C1 segment of cervical spinal cord (tissue), 14 donors: Measurements from ENCODE around the gene OLAH.
"Not testable (repeated sequence)": the region's sequence is repeated elsewhere in the genome, so short reads cannot be mapped to it uniquely, and the experiment has no call there.

Experiments used
- DNase-seq, 14 donors: peaks; one replicate each; lab custom pipeline; 2025; lab: John Stamatoyannopoulos, UW

The OLAH gene

DNA sequence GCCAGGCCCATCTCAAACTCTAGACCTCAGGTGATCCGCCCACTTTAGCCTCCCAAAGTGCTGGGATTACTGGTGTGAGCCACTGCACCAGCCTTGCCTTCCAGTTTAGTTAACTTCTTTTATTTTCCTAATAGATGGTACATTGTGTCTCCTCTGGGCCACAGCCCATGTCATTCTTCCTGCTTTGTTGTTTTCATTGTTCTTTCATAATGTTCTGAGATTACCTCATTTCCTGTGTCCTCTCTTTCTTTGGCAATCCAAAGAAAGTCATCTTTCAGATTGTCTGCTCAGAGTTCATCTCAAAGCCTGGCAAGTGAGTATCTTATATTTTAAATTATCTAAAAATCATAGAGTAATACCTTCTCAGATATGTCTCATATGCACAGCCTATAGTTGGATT, at the start of gene OLAH:
TSS of gene OLAH (plus strand) at position 270 of the 400 bp plus-strand sequence. CDS start 3,346 bp downstream, outside the sequence.
- no peak for DNase-seq

DNA sequence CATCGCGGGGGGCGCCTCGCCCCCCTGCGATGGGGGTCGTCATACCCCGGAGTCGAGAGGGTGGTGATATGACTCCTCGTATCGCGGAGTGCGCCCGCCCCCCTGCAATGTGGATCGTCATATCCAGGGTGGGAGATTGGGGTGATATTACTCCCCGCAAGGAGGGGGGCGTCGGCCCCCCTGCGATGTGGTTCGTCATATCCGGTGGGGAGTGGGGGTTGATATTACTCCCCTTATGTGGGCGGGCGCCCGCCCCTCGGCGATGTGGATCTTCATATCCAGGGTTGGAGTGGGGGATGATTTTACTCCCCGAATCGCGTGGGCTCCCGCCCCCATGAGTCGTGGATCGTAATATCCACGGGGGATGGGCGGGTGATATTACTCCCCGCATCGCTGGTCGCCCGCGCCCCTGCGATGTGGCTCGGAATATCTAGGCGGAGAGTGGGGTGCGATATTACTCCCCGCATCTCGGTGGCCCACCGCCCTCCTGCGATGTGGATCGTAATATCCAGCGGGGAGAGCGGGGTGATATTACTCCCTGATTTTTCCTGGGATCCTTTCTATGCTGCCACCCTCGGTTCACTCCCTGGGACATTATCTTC, 47.7 kb upstream of the OLAH start:
- no peak for DNase-seq

DNA sequence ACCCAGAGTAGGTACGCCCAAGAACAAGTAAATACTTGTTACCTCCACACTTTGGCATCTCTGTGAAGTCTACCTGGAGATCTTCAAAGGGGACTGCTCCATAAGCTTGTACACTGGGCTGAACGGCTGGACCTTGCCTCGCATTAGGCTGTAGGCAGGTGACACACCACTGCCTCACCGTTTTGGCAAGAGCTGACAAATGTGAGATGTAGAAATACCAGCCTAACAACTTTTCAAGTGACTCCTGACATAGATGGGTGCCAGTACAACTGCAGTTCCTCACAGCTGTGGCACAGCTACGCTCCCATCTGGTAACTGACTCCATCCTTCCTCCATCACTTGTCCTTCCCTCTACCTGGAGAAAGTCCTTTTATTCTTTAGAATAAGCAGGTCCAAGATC, 30.2 kb upstream of the OLAH start:
- DNase-seq: not testable (repeated sequence)

DNA sequence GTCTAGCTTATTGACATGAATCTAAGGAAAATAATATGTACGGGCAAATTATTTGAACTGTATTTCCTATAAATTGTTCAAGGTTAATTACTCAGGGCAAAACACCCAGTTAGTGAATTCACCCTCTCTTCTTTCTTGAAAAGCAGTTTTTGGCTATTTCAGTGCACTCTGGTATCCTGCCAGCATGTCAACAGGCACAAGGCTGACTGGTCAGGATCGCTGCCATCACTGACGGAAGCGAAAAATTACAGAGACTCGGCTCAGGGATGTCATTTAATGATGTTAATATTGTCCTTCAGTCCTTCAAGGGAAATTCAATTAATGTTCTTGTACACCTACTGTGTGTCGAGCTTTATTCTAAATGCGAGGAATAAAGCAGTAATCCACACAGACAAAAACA, 28.3 kb upstream of the OLAH start:
- peak in 1 of 14 donors; percentile 2 for DNase-seq

DNA sequence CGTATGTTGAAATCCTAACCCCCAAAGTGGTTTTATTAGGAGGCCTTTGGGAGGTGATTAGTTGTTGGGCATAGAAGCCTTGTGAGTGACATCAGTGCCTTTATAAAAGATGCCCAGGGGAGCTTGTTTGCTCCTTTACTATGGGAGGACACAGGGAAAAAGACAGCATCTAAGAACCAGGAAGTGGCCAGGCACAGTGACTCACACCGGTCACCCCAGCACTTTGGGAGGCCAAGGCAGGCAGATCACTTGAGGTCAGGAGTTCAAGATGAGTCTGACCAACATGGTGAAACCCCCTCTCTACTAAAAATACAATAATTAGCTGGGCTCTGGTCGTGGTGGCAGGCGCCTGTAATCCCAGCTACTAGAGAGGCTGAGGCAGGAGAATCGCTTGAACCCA, 22.8 kb upstream of the OLAH start:
- not testable (repeated sequence) for DNase-seq

DNA sequence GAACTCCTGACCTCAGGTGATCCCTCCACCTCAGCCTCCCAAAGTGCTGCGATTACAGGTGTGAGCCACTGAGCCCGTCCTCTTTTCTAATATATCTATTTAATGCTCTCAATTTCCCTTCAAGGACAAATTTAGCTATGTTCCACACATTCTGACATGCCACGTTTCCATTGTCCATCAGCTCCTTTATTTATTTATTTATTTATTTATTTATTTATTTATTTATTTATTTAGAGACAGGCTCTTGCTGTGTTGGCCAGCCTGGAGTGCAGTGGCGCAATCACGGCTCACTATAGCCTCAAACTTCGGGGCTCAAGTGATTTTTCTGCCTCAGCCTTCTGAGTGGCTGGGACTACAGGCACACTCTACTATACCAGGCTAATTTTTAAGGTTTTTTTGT, 20.7 kb upstream of the OLAH start:
- not testable (repeated sequence) for DNase-seq

DNA sequence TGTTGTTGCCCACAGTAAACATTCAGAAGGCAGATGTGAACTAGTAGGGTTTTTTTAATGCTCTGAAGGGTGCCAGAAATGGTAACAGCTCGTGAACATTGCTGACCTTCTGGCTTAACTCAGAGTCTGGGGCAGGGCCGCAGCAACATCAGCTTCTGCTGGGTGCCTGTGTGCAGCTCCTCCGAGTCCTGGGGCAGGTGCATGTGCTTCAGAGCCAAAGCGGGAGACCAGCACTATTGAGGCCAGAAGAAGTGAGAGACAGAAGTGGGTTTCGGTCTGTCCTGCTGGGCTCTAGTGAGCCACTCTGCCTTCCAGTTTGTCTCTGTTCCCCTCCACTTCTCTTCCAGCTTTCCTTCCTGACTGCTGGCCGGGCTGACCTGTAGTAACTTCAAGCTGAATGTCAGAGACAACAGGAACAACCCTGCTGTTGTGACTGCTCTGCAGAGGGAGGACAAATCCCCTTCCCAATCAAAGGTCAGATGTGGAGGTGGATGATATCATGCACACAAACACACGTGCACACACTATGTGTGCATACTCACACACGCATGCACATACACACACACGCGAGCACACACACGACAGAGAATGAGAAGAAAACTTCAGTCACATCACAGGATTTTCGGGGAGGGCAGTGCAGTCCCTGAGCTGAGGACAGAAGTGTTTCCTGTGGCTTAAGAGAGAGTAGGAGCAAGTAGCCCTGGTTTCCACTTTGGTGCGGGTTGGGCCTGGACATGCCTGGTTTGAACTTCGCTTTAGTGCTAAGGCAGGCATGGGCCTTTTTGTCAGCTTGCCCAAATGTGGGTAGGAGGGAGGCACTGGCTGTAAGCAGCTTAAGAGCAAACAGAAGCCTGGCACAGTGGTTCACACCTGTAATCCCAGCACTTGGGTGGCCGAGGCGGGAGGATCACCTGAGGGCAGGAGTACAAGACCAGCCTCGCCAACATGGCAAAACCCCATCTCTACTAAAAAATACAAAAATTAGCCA, 19.4 kb upstream of the OLAH start:
- not testable (repeated sequence) for DNase-seq

DNA sequence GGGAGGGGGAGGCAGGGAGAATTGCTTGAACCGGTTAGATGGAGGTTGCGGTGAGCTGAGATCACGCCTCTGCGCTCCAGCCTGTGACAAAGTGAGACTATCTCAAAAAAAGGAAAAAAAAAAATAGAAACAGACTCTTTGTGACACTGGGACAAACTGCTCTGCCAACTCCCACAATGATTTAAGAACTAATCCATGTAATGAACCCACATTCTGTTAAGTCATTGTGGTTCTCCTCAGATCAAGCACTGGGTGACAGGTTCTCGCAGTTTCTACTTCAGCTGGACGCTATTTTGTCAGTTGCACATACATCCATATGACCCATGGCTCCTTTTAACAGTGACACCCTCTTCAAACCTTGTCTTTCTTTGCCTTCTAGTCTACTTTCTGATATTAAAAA, 18.7 kb upstream of the OLAH start:
- not testable (repeated sequence) for DNase-seq

DNA sequence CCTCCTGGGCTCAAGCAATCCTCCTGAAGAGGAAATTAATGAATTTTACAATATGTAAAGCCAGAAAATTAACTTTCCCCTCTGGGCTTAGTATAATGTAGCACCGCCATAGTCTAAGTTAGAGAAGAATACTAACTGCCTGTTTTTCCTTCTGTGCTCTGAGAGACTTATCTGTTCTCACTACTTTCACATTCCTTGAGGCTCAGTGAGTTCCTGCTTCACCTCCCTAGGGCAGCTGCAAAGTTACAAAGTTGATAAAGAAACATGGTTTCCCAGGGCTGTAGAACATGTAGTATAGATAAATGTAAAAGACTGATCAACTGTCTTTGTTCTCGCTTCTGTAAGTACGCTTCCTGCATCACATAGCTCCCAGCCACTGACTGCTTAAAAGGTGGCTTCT, 16.0 kb upstream of the OLAH start:
- DNase-seq: no peak

DNA sequence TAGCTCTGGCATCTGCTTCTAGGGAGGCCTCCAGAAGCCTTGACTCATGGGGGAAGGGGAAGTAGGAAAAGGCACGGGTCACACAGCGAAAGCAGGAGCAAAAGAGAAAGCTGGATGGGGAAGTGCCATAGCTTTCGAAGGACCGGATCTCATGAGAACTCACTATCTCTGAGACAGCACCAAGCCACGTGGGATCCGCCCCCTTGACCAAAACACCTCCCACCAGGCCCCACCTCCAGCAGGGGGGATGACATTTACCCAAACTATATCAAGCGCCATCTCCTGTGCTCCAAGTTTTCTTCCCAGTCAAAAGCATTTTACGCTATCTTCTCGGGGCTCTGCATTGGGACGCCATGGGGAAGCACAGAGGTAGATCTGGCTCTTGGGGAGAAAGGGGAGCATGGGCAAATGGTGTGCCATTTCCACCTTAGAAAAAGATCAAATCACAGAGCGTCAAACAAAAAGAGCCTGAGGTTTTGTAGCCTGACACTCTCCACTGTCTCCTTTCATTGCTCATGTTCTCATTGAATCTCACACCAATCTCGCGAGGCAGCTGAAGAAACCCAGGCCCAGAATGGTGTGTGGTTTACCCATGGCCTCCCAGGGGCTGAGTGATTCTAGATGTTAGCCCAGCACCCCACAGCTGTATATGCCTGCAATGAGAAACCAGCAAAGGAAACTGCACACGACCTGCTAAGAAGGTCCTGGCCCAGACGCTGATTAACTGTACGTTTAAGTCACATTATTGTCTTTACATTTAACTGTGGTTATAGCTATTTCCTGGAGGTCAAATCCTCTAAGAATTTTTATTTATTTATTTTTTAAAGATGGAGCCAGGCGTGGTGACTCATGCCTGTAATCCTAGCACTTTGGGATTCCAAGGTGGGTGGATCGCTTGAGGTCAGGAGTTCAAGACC, 8.1 kb upstream of the OLAH start:
- peak in 8 of 14 donors; percentile 3 to 39 (median 22) for DNase-seq

DNA sequence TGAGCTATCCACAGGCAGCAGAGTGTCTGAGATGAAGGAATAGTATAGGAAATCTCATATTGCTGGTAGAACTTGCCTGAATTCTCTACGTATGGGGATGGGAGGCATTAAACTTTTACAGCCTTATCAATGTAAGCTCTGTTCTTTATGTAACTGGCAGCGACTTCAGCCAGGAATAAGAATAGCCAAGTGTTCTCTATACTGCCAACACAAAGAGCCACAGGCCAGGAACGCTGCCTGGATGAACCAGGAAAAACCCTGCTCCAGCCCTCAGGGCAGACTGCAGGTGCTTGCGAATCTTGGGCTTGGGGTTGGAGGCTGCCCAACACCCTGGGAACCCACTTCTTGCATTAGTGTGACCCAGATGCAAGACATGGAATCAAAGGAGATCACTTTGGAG, 6.1 kb upstream of the OLAH start:
- DNase-seq: no peak

DNA sequence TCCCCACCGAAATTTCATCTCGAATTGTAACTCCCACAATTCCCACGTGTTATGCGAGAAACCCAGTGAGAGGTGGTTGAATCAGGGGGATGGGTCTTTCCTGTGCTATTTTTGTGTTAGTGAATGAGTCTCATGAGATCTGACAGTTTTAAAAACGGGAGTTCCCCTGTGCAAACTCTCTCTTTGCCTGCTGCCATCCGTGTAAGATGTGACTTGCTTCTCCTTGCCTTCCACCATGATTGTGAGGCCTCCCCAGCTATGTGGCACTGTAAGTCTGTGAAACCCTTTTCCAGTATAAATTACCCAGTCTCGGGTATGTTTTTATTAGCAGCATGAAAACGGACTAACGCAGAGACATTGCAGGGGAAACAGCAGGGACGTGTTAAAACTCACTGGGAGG, 5.3 kb upstream of the OLAH start:
- DNase-seq: no peak

DNA sequence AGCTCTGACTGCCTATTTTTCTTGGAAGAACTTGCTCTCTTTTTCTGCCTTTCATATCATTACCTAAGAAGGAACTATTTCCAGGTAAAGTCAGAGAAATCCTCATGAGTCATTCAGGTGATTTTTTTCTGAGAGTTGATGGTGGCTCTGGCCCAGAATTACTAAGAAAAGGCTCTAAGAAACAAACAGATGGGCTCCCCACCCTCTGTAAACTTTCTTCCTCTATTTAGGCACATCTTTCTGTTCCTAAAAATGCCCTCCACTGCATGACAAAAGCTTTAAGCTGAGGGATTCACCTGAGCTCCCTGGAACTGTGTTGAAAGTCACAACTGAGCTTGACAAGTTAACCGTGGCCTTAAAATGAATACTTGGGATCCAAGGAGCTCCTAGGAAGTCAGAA, 1.6 kb downstream of the OLAH start:
- no peak for DNase-seq

DNA sequence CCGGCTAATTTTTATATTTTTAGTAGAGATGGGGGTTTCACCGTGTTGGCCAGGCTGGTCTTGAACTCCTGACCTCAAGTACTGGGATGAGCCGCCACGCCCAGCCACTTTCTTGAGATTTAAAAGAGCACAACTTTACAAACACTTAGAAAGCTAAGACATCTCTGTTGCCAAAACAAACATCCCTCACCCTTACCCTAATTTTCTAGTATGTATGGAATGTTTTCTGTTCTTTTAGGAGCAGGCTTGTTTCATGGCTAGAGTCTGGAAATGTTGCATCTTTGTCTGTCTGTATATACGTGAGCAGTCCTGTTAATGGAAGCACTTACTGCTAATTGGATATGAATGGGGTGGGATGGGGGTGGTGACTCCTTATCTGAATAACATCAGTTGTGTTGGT, 2.9 kb downstream of the OLAH start:
- DNase-seq: no peak

DNA sequence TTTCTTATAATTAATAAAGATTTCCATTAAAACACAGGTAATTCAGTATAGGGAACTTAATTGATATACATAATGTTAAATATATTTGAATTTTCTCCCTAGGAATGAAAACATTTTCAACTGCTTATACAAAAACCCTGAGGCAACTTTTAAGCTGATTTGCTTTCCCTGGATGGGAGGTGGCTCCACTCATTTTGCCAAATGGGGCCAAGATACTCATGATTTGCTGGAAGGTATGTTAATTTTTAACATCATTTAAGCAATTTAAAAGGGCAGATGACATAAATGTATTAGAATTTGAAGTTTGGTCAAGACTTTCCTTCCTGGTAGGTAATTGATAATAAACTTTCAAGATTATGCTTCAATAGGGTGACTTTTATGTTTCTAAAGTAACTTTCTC, 5.8 kb downstream of the OLAH start:
- DNase-seq: no peak

DNA sequence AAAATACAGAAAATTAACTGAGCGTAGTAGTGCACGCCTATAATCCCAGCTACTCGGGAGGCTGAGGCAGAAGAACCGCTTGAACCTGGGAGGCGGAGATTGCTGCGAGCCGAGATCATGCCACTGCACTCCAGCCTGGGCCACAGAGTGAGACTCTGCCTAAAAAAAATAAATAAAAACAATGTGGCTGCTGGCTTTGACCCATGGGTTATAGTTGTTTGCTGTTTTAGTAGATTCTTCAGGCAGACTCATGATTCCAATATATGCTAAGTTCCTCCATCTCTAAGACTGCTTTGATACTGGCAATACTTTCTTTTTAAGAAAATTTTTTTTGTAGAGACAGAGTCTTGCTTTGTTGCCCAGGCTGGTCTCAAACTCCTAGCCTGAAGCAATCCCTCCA, 8.4 kb downstream of the OLAH start:
- DNase-seq: no peak

DNA sequence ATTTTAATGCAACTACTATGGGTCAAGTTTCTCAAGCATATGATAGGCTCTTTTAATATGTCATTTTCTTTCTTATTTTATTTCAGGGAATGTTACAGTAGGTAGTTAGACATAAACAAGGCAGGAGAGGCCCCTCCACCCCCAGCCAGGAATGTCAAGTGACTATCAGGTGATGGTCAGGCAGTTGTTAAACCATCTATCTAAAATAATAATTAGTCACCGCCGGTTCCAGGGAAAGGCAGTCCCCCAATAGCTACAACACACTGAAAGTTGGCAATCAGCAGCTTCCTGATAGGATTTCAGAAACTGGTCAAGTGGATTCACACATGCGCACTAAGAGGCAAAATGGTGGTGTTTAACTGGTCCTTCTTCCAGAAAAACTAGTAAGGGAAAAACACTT, 9.3 kb downstream of the OLAH start:
- DNase-seq: no peak

DNA sequence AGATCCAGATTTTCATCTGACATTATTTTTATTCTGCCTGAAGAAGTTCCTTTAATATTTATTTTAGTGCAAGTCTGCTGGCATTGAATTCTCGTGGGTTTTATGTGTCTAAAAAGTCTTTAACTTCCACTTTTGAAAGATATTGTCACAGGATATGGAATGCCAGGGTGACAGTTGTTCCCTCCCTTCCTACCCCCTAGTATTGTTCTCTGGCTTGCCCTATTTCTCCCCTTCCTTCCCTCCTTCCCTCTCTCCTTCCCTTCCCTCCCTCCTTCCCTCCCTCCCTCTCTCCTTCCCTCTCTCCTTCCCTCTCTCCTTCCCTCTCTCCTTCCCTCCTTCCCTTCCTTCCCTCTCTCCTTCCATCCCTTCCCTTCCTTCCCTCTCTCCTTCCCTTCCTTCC, 14.9 kb downstream of the OLAH start:
- DNase-seq: no peak

DNA sequence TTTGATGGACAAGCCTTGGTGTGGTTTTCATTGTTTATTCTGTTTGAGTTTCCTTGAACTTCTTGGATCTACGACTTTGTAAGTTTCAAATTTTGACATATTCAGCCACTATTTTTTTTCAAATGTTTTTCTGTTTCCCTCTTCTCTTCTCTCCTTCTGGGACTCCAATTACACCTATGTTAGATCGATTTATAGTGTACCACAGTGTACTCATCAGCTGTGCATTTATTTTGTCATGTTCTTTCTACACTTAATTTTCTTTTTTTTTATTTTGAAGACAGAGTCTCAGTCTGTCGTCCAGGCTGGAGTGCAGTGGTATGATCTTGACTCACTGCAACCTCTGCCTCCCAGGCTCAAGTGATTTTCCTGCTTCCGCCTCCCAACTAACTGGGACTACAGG, 16.2 kb downstream of the OLAH start:
- no peak for DNase-seq

DNA sequence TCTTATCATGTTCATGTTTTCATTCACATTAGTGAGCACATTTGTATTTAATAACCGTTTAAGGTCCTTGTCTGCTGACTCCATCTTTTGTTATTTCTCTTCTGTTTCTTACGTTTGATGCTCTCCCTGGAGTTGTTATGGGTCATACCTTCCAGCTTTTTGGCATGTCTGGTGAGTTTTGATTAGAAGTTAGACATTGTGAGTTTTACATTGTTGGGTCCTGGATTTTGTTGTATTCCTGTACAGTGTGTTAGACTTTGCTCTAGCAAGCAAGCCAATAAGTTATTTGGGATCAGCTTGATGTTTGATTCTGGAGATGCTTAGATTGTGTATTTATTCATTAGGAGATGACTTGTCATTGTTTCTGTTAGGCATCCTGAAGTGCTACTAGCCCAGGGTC, 16.9 kb downstream of the OLAH start:
- DNase-seq: no peak

DNA sequence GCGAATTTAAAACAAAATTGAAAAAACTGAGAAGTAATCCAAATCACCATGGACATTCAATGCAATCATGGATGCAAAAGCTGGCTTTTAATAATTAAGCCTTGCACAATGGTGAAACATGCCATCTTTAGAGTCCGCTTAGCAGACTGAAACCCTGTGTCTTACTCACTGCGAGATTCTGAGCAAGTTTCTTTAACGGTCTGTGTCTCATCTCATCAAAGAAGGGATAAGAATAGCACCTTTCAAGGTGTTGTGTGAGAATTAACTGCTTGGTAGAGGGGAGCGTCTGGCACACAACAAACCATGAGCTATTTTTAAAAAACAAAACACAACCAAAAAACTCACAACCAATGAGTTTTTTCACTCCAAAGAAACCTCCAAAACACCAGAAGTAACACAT, 23.4 kb downstream of the OLAH start:
- DNase-seq: no peak

DNA sequence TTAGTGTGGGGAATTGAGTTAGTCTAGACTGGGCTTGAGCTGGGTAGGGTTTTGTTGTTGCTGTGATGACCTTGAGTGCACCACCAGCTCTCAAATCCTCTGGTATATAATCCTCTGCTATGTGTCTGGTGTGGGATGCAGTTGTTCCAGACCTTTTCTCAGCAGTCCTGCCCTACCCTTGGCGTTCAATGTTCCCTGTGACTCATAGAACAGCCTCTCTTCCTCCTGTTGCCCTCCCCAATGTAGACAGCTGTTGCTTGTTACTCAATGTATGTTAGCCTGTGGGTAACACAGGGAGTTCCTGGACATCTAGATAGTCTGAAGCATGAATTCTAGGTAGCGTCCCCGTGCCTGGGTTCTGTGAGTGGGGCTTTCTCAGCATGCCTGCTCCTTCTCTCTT, 25.1 kb downstream of the OLAH start:
- no peak for DNase-seq
